ENCODE results near the gene PTK6.

DNA sequence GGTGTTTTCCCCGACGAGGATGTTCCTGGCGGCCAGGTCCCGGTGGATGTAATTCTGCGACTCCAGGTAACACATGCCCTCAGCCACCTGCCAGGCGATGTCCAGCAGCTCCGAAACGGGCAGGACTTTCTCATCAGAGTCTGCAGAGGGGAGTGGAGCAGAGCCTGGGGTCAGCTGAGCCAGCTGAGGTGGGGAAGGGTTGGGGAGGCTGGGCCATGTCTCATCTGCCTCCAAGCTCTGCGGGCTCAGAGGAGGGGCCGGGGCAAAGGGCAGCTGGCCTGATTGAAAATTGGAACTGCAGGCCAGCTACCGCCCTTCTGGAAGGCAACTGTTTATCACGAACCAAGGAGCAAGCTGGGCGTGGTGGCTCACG, 6.4 kb downstream of the PTK6 start:
- no peak for TF ChIP-seq CTCF (IDR thresholded peaks at IDR 0.05)
- no peak for TF ChIP-seq POLR2A (IDR thresholded peaks at IDR 0.05)
